IMR-90 (cell line): ENCODE results near the gene SPRED3.

Experiments
- BHLHE40 ChIP-seq: fragments of 150-350 bp; IDR thresholded peaks from 2 replicates; pipeline ENCODE4 v1.6.1; 2016; ENCODE audit warnings: mild to moderate bottlenecking, low read depth, low read length
- CHD1 ChIP-seq: IDR thresholded peaks from 2 replicates; pipeline ENCODE4 v1.6.1; 2012; ENCODE audit warnings: low read depth, low read length, improper control_type of control experiment
- CTCF ChIP-seq: conservative IDR thresholded peaks from 2 replicates; pipeline ENCODE4 v1.5.1; 2012; ENCODE audit warnings: mild to moderate bottlenecking, low read depth, low read length, improper control_type of control experiment
- MAFK ChIP-seq: IDR thresholded peaks from 2 replicates; pipeline ENCODE4 v1.6.1; 2012; ENCODE audit warnings: low read depth, low read length, improper control_type of control experiment
- MAZ ChIP-seq: IDR thresholded peaks from 2 replicates; pipeline ENCODE4 v1.6.1; 2012; ENCODE audit warnings: low read depth, mild to moderate bottlenecking, low read length, improper control_type of control experiment, moderate library complexity, borderline replicate concordance
- MXI1 ChIP-seq: IDR thresholded peaks from 2 replicates; pipeline ENCODE4 v1.6.1; 2012; ENCODE audit warnings: low read depth, mild to moderate bottlenecking, low read length, moderate library complexity, borderline replicate concordance
- POLR2A ChIP-seq: IDR thresholded peaks from 2 replicates; pipeline ENCODE4 v1.6.1; 2012; ENCODE audit warnings: mild to moderate bottlenecking, low read depth, low read length
- RAD21 ChIP-seq: IDR thresholded peaks from 2 replicates; pipeline ENCODE4 v1.6.1; 2012; ENCODE audit warnings: low read length, improper control_type of control experiment
- RCOR1 ChIP-seq: IDR thresholded peaks from 2 replicates; pipeline ENCODE4 v1.6.1; 2012; ENCODE audit warnings: mild to moderate bottlenecking, low read length, improper control_type of control experiment; ENCODE audit not compliant: insufficient replicate concordance
- RFX5 ChIP-seq: IDR thresholded peaks from 2 replicates; pipeline ENCODE4 v1.8.0; 2012; ENCODE audit warnings: low read depth, mild to moderate bottlenecking, low read length, moderate library complexity
- SMC3 ChIP-seq: fragments of 150-350 bp; IDR thresholded peaks from 2 replicates; pipeline ENCODE4 v1.6.1; 2016; ENCODE audit warnings: low read depth, mild to moderate bottlenecking, antibody characterized with exemption, low read length, moderate library complexity

DNA sequence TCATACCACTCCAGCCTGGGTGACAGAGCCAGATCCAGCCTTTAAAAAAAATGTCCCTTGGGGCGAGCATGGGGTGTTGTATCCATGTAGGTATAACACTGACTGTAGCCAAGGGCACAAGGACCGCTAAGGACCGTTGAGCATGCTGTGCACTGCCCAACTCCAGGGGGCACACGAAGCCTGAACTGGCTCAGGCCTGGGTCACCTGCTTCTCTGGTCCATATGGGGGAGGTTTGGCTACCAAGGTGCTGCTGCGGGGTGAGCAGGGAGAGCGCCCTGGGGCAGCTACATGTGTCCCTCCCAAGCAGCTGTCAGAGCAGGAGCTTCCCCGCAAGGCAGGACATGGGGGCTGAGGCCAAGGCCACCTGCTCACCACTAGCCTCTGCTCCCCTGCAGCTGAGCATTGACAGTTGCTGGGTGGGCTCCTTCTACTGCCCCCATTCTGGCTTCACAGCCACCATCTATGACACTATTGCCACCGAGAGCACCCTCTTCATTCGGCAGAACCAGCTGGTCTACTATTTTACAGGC is 36.6 kb upstream of the SPRED3 start:
- TF ChIP-seq MAFK (no peak), POLR2A (no peak), RAD21 (no peak), RFX5 (no peak), RCOR1 (no peak), CTCF (no peak), MXI1 (no peak), CHD1 (no peak), MAZ (no peak), BHLHE40 (no peak), SMC3 (no peak)
